HAP-1 (cell line): ENCODE data around the gene NUP205.
"Not testable (repeated sequence)": the region's sequence is repeated elsewhere in the genome, so short reads cannot be mapped to it uniquely, and the experiment has no call there.

Experiments used
- DNase-seq, 2 experiments: peaks; one replicate each; pipeline ENCODE4 v3.0.0-alpha.2; 2016 to 2020; ENCODE audit warnings: low spot score in 2 of 2
- H3K27me3 ChIP-seq: fragments of 250-450 bp; sonication (Bioruptor Pico); 2 replicates; pipeline ENCODE4 v1.5.1; 2020; ENCODE audit warnings: low read depth, mild to moderate bottlenecking, moderate library complexity
- H3K36me3 ChIP-seq: fragments of 250-450 bp; sonication (Bioruptor Pico); replicated peaks from 2 replicates; pipeline ENCODE4 v1.5.1; 2020; ENCODE audit warnings: mild to moderate bottlenecking
- H3K4me1 ChIP-seq: fragments of 250-450 bp; sonication (Bioruptor Pico); 2 replicates; pipeline ENCODE4 v1.5.1; 2020; ENCODE audit warnings: mild to moderate bottlenecking
- H3K4me3 ChIP-seq: fragments of 250-450 bp; sonication (Bioruptor Pico); 2 replicates; pipeline ENCODE4 v1.5.1; 2020; ENCODE audit warnings: mild to moderate bottlenecking, moderate library complexity
- H3K9me3 ChIP-seq: fragments of 250-450 bp; sonication (Bioruptor Pico); 2 replicates; pipeline ENCODE4 v1.5.1; 2020; ENCODE audit warnings: mild to moderate bottlenecking, moderate library complexity
- in situ Hi-C: fragments of 300-500 bp; cut with MboI; formaldehyde crosslinking; loops from 3 replicates; pipeline ENCODE4 v1.14.3; 2020; ENCODE audit warnings: low sequenced_read_pairs, inconsistent platforms, mixed read lengths

NUP205 gene

DNA sequence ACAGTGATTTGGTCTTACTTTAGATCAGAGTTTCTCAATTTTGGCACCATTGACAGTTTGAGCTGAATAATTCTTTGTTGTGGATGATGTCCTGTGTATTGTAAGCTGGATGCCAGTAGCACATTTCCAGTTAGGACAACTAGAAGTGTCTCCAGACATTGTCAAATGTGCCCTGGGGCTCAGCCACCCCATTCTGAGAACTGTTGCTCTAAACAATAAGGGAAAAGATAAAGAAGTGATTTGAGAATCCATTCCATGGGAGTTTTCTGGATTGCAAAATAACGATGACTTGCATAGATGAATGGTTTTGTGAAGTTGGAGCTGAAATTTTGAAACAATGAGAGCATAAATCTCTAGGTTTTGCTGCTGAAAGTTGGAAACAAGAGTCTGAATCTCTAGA lies 44.6 kb downstream of the NUP205 start:
- Histone ChIP-seq H3K27me3 (no peaks in the 10 kb centered on the region), H3K36me3 (peaks cover 91% of the 10 kb centered on the region), H3K4me1 (no peaks in the 10 kb centered on the region; the same call in 1 of the 2 replicates), H3K9me3 (no peaks in the 10 kb centered on the region), H3K4me3 (no peak overlapping the region)
- peak in 1 of 2 experiments; percentile 12 for DNase-seq
- in situ Hi-C loops, result no loop called here

DNA sequence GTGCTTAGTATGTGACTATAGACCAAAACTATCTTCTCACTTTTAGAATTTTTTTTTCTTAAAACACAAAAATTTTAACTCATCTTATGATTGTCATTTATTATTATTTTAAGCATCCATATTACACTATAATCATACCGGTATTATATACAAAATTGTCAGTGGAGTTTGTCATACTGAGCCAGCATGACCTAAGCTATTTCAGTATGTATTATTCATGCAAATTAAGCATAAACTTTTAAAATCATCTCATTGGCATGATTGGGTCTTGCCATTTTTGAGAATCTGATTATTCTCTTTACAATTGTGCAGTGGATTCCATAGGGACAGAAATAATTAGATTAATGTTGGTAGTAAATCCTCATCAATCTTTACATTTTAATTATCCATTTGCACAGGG lies 58.4 kb downstream of the NUP205 start:
- Histone ChIP-seq H3K4me1 (no peaks in the 10 kb centered on the region; the same call in 1 of the 2 replicates), H3K4me3 (no peak overlapping the region), H3K36me3 (peaks cover 77% of the 10 kb centered on the region), H3K9me3 (no peaks in the 10 kb centered on the region), H3K27me3 (no peaks in the 10 kb centered on the region)
- no peak for DNase-seq
- in situ Hi-C loops, result no loop called here

DNA sequence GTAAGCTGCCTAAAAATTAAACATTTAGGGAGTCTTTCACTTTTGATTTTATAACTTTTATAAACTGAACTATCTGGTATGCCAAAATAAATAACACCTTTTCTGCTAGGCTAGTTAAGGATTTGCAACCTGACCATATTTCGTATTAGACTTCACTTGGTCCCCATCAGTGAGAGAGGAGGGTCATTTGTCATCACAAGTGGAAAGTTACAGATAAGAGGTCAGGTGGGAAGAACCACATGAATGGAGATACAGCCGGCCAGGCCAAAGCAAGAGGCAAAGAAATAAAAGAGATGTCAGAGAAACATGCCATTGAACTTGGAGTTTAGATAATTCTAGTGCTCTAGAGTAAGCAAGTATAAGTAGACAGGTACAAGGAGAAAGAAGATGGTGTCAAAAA lies 60.1 kb downstream of the NUP205 start:
- in situ Hi-C loops, result no loop called here
- H3K27me3 ChIP-seq, result no peaks in the 10 kb centered on the region
- no peak overlapping the region for H3K4me3 ChIP-seq
- H3K36me3 ChIP-seq, result peaks cover 77% of the 10 kb centered on the region
- H3K4me1 ChIP-seq, result no peaks in the 10 kb centered on the region; the same call in 1 of the 2 replicates
- H3K9me3 ChIP-seq, result no peaks in the 10 kb centered on the region
- DNase-seq, result no peak

DNA sequence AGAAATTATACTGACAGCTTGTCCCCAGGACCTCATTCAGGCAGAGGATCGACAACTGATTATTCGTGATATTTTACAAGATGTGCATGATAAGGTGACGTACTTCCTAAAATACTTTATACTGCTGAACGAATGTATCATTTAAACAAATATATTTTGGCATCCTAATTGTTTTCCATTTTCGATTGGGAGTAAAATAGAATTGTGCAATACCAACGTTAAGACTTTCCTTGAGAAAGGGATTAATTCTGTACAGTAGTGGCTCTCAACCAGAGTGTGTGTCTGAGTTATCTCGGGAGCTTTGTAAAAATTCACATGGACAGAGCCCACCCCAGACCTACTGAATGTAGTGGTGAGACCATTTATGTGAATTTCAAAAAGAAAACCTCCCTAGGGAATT lies 60.8 kb downstream of the NUP205 start:
- Histone ChIP-seq H3K9me3 (no peaks in the 10 kb centered on the region), H3K36me3 (peaks cover 83% of the 10 kb centered on the region), H3K4me1 (no peaks in the 10 kb centered on the region; the same call in 1 of the 2 replicates), H3K4me3 (no peak overlapping the region), H3K27me3 (no peaks in the 10 kb centered on the region)
- no peak for DNase-seq
- in situ Hi-C loops, result no loop called here

DNA sequence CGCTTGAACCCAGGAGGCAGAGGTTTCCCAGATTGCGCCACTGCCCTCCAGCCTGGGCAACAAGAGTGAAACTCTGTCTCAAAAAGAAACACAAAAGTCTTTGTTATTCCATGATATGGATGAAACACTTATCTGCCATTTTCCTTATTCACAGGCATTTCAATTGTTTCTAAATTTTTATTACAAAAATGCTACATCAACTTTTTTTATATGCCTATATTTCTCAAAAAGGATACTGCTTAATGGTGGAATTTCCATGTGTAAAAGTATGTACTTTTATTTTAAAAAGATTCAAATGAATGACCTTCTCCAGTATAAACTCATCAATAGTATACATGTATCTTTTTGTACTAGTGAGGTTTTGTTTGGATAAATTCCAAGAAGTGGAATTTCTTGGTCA lies 62.7 kb downstream of the NUP205 start:
- H3K36me3 ChIP-seq, result peaks cover 89% of the 10 kb centered on the region
- H3K27me3 ChIP-seq, result no peaks in the 10 kb centered on the region
- no peak for DNase-seq
- no peaks in the 10 kb centered on the region; the same call in 1 of the 2 replicates for H3K4me1 ChIP-seq
- no peaks in the 10 kb centered on the region for H3K9me3 ChIP-seq
- in situ Hi-C loops, result no loop called here
- no peak overlapping the region for H3K4me3 ChIP-seq

DNA sequence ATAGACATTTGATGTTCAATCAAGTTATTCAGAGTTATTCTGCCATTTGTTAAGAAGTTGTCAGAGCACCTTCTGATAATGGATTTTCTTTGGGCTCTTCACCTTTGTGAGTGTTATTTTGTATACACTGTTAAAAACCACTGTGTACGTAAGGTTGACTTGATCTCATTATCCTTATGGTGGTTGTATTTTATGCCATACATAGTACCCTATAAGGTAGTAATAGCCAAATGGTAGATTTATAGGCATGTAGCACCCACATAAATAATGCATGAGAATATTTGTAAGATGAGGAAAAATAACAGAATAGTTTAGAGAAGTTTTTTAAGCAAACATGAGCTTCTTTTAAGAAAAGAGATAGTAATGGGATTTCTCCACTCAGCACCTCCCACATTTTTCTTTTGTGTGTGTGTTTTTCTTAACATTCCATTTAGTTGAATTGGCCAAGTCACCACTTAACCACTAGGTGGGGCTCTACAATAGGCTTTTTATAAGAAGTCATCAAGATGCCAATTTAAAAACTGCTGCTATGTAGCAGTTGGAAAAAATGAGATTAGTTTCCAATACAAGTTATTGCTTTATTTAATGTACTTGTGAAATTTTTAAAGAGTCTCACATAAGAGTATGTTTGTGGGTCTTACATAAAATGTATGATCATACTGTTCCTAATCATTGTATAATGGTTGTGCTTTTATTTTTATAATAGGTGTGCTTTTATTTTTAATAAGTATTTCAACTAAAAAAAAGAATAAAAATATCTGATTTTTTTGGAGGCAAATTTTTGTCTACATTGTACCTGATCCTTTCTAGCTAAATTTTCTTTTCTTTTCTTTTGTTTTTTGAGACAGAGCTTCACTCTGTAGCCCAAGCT lies 63.5 kb downstream of the NUP205 start:
- no peaks in the 10 kb centered on the region for H3K27me3 ChIP-seq
- H3K9me3 ChIP-seq, result no peaks in the 10 kb centered on the region
- no peaks in the 10 kb centered on the region; the same call in 1 of the 2 replicates for H3K4me1 ChIP-seq
- in situ Hi-C loops, result no loop called here
- no peak overlapping the region for H3K4me3 ChIP-seq
- peak; percentile 70 to 77 for DNase-seq
- H3K36me3 ChIP-seq, result peaks cover 90% of the 10 kb centered on the region

DNA sequence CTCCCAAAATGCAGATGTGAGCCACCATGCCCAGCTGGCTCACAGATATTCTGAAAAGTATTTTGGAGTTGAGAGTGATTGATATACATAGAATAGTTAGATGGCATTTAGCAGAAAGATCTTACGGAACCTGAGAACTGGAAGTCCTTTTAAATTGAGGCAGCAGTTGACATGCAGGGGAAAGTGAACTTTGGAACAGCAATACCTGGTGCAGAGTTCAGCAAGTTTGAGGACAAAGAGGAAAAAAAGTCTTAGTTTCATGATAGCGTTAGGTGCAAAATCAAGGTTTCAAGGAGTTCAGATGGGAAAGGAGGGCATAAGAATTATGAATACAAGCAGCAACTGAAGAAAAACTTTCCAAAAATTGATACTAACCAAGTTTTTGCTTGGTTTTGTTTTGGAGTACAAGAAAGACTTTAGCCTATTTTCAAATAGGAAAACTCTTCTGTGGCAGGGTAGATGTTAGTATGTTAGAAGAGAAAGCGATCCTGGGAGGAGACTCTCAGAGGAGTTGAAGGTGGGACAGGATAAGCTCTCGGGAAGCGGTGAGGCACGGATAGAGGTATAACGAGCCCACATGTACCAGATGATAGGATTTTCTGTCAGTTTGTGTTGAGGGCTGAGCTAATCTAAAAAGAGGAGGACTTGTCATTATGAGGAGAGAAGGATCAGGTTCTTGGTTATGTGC lies 76.6 kb downstream of the NUP205 start:
- no peak for DNase-seq
- no peaks in the 10 kb centered on the region for H3K9me3 ChIP-seq
- H3K4me1 ChIP-seq, result no peaks in the 10 kb centered on the region
- in situ Hi-C loops, result loop anchor here (5.0 kb wide), 1 partner anchor 52 kb away; no protein-coding TSS in a partner anchor
- H3K36me3 ChIP-seq, result peaks cover 79% of the 10 kb centered on the region
- no peak overlapping the region for H3K4me3 ChIP-seq
- H3K27me3 ChIP-seq, result no peaks in the 10 kb centered on the region

DNA sequence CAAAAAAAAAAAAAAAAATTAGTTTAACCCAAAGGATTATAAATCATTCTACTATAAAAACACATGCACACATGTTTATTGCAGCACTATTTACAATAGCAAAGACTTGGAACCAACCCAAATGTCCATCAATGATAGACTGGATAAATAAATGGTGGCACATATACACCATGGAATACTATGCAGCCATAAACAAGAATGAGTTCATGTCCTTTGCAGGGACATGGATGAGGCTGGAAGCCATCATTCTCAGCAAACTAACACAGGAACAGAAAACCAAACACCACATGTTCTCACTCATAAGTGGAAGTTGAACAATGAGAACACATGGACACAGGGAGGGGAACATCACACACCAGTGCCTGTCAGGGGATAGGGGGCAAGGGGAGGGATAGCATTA lies 82.0 kb downstream of the NUP205 start:
- H3K27me3 ChIP-seq, DNase-seq, H3K9me3 ChIP-seq, H3K4me3 ChIP-seq, H3K4me1 ChIP-seq, in situ Hi-C loops: not testable (repeated sequence)
- peaks cover 69% of the 10 kb centered on the region for H3K36me3 ChIP-seq

DNA sequence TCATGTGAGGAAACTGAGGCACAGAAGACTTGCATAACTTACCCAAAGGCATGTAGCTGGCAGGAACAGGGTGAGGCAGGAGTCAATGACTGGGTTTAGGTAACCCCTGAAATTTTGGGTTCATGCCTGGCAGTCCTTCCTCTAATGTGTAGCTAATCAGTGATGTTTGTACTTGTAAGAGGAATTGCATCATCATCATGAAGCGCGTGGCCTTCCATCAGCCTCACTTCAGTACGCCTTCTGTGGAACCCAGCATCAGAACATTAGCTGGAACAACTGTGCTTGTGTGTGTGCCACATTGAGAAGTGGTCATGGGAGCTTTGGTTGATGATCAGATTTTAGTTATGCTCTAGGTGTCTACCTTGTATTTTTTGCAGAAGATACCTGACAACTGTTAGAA lies 86.4 kb downstream of the NUP205 start:
- Histone ChIP-seq H3K4me1 (no peaks in the 10 kb centered on the region), H3K27me3 (no peaks in the 10 kb centered on the region), H3K4me3 (no peak overlapping the region), H3K9me3 (no peaks in the 10 kb centered on the region), H3K36me3 (peaks cover 71% of the 10 kb centered on the region)
- no peak for DNase-seq
- in situ Hi-C loops, result no loop called here

DNA sequence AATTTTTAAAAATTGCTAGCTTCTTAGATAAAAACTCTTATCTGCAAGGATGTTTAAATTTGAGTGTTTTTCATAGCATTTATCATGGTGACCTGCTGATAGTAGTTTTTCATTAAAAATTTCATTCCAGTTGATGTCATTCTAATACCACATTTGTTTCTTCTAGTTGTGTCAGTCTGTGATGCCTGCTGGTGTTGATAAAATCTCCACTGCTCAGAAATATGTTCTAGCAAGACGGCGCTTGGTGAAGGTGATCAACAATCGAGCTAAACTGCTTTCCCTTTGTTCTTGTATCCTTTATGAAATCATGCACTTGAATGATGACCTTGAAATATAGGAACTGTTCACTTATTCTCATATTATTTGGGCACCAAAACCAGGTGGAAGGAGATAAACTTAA lies 87.0 kb downstream of the NUP205 start:
- no peaks in the 10 kb centered on the region for H3K4me1 ChIP-seq
- DNase-seq, result no peak
- H3K36me3 ChIP-seq, result peaks cover 69% of the 10 kb centered on the region
- in situ Hi-C loops, result no loop called here
- H3K9me3 ChIP-seq, result no peaks in the 10 kb centered on the region
- no peaks in the 10 kb centered on the region for H3K27me3 ChIP-seq
- no peak overlapping the region for H3K4me3 ChIP-seq

DNA sequence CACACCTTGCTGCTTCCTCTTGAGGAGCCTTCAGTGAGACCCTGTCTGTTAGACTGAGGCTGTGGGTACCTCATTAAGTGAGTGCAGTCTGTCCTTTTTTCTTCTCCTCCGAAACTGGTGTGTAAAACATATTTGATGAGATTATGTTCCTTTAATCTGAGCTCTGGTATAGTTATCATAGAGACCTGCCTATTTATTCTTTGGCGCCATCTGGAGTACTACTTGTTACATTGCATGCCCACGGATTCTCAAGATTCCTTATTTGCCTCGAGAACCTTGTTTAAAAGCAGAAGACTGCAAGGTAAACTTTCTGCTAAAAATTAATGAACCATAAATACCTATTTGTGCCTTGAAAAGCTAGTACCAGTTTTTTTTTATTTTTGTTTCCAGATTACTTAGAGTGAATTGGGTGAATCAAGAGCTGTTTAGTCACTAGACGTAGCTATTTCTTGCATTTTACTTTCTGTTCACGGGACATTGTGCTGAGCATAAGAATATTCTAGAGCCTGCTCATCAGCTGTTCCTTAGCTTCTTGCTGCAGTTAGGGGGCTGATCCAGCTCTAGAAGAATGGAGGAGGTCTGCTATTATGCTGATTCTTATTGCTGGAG lies 87.7 kb downstream of the NUP205 start:
- no peaks in the 10 kb centered on the region for H3K4me1 ChIP-seq
- in situ Hi-C loops, result no loop called here
- peak in 1 of 2 experiments; percentile 35 for DNase-seq
- no peaks in the 10 kb centered on the region for H3K9me3 ChIP-seq
- H3K36me3 ChIP-seq, result peaks cover 63% of the 10 kb centered on the region
- no peak overlapping the region for H3K4me3 ChIP-seq
- no peaks in the 10 kb centered on the region for H3K27me3 ChIP-seq

DNA sequence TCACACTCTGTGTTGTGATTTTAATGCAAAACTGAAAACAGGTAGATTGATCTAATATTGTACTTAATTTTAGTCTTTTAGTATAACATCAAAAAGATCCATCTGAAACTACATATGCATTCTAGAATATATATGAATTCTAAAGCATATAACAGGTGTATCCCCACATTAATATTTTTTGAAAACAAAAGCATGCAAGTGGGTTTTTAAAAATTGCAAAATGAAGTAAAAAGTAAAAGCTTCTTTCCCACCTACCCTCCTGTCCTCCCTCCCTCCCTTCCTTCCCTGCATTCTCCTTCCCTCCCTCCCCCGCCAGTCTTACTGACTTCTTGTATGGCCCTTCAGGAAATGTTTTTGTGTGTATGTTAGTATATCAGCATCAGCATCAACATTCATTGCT lies 90.0 kb downstream of the NUP205 start:
- no peak for DNase-seq
- H3K9me3 ChIP-seq, result no peaks in the 10 kb centered on the region
- peaks cover 55% of the 10 kb centered on the region for H3K36me3 ChIP-seq
- no peaks in the 10 kb centered on the region for H3K4me1 ChIP-seq
- no peak overlapping the region for H3K4me3 ChIP-seq
- in situ Hi-C loops, result no loop called here
- H3K27me3 ChIP-seq, result no peaks in the 10 kb centered on the region

DNA sequence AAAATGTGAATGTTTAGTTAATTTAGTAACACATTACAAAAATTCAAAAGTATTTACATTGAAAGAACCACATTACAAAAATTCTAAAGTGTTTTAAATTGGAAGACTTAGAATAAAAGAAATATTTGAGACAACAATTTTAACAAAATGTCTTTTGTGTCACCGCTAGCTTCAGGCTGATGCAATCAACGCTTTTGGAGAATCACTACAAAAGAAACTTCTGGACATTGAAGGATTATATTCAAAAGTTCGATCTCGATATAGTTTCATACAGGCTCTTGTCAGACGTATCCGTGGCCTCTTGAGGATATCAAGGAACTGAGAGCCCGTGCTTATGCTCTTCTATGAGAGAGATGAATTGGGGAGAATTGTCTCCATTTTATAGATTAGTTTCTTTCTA lies 90.5 kb downstream of the NUP205 start:
- H3K36me3 ChIP-seq, result peaks cover 52% of the 10 kb centered on the region
- H3K4me1 ChIP-seq, result no peaks in the 10 kb centered on the region
- H3K9me3 ChIP-seq, result no peaks in the 10 kb centered on the region
- H3K4me3 ChIP-seq, result no peak overlapping the region
- in situ Hi-C loops, result no loop called here
- DNase-seq, result no peak
- no peaks in the 10 kb centered on the region for H3K27me3 ChIP-seq
